Fibroblast of mammary gland (primary cell): ENCODE measurements around the gene PTPRM.
A peak's percentile ranks its signal among the peaks of the same experiment; 100 is the strongest.
"Not testable (repeated sequence)": the region's sequence is repeated elsewhere in the genome, so short reads cannot be mapped to it uniquely, and the experiment has no call there.

ENCODE experiments used
- DNase-seq: peaks from one replicate; pipeline ENCODE4 v3.0.0-alpha.2; 2010; ENCODE audit warnings: low read depth
- H3K4me3 ChIP-seq: 2 replicates; pipeline ENCODE4 v1.5.1; 2011; ENCODE audit warnings: low read depth, mild to moderate bottlenecking, low read length, moderate library complexity; ENCODE audit not compliant: control insufficient read depth
- CTCF ChIP-seq: conservative IDR thresholded peaks from 2 replicates; pipeline ENCODE4 v1.5.1; 2011; ENCODE audit warnings: low read depth, low read length, inconsistent platforms; ENCODE audit not compliant: control insufficient read depth, insufficient read depth

The PTPRM gene

GRCh38 chr18:7735196-7735595 is 168.1 kb downstream of the PTPRM start:
- TF ChIP-seq CTCF, result peak; percentile 43
- no peak overlapping the region for H3K4me3 ChIP-seq
- DNase-seq, result no peak

DNA sequence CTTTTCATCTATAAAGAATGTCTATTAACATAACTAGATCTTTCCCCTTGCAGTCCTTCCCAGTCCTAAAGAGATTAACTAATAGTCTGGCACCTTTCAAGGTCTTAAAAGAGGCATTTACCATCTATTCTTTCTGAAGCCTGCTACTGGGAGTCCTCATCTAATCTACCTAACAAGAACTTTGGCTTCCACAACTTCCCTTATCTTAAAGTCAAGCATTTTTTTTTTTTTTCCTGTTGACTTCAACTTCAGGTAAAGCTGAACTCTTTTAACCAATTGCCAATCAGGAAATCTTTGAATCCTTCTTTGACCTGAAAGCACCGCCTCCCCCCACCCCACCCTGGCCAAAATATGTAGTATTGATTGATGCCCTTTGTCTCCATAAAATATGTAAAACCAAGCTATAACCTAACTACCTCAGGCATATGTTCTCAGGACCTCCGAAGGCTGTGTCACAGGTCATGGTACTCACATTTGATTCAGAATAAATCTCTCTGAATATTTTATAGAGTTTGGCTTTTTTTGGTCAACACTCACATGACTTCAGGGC is 168.6 kb downstream of the PTPRM start:
- TF ChIP-seq CTCF, result no peak
- H3K4me3 ChIP-seq, result no peak overlapping the region
- no peak for DNase-seq

DNA sequence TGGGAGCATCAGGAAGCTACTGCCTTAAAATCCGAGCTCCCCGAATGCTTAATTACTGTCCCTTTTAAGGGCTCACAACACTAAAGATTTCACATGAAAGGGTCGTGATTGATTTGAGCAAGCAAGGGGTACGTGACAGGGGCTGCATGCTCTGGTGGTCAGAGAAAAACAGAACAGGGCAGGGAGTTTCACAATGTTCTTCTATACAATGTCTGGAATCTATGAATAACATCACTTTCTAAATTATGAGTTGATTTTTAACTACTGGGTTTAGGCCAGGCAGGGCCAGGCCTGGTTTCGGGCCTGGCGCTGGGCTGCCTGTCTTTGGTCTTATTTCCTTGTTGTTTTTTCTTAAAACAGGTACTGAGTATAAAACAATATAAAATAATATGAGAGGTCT is 169.4 kb downstream of the PTPRM start:
- not testable (repeated sequence) for H3K4me3 ChIP-seq, DNase-seq

DNA sequence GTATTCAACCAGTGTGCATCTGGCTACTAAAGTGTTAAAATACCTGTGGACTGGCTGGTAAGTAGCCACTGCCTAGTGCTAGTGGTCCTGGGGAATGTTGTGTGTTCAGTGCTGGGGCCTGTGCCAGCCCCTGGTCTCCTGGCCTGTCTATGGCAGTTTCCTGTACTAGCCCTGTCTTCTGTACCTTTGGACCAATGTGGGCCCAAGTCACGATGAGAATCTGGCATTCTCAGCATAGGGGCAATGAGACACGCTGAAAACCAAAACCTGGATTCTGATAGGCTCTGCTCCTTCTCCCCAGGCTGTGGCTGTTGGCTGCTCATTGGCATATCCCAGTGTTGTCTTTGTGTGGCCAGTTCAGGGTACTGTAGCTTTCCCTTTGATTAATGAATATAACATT is 170.4 kb downstream of the PTPRM start:
- TF ChIP-seq CTCF, result no peak
- DNase-seq, result no peak
- H3K4me3 ChIP-seq, result no peak overlapping the region

GRCh38 chr18:7740821-7741220 is 173.7 kb downstream of the PTPRM start:
- TF ChIP-seq CTCF, result no peak
- DNase-seq, result no peak
- H3K4me3 ChIP-seq, result no peak overlapping the region

DNA sequence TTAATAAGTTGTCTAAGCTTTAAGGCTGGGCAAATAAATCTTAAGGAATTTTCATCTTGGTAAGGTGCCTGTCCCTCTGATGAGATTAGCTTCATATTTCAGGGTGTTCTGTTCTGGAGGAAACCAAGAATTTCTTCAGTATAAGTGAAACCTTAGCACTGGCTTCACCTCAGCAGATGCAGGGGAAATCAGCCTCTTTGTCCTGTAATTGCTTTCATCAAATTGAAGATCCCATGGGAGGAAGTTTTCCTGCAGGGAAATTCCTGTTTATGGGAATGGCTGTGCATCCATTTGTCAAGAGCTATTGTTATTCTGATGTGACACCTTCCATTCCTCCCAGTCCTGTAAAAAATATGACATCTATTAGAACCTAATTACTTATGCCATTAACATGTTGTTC is 174.5 kb downstream of the PTPRM start:
- no peak overlapping the region for H3K4me3 ChIP-seq
- DNase-seq, result no peak
- TF ChIP-seq CTCF, result no peak

DNA sequence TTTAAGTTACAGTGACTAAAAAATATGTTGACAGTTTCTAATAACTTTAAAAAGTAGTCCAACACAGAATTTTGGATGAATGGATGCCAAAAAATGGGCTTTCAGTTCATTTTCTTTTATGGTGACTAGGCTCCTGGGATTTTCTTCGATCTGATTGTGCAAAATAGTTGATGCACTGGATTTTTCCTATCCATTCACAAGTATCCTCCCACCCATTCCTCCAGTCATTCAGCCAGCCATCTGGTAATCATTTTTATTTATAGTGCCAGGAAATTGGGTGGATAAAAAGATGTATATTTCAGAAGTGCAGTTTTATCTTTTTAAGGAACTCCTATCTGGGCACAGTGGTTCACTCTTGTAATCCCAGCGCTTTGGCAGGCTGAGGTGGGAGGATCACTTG is 175.1 kb downstream of the PTPRM start:
- TF ChIP-seq CTCF, result no peak
- no peak for DNase-seq
- H3K4me3 ChIP-seq, result no peak overlapping the region
